Sigmoid colon (tissue), 7 donors: Measurements from ENCODE around the gene TAF6. TPM values are rescaled to one million over a fixed set of nuclear protein-coding genes. Genes with fewer than 3 reads are reported as not detected.

Experiments
- DNase-seq: peaks from one replicate; pipeline ENCODE4 v3.0.0-alpha.2; 2019
- H3K27ac ChIP-seq, 4 donors: fragments of 200-600 bp; sonication (generic); one replicate each; pipeline ENCODE4 v1.5.1; 2016 to 2019; ENCODE audit warnings: mild to moderate bottlenecking in 1 of 4
- H3K27me3 ChIP-seq, 3 donors: fragments of 200-600 bp; sonication (generic); one replicate each; pipeline ENCODE4 v1.5.1; 2019; ENCODE audit warnings: mild to moderate bottlenecking in 1 of 3
- H3K36me3 ChIP-seq, 4 donors: fragments of 200-600 bp; sonication (generic); one replicate each; pipeline ENCODE4 v1.5.1; 2016 to 2019
- H3K4me1 ChIP-seq, 4 donors: fragments of 200-600 bp; sonication (generic); one replicate each; pipeline ENCODE4 v1.5.1; 2017 to 2019
- H3K4me3 ChIP-seq, 4 donors: fragments of 200-600 bp; sonication (generic); one replicate each; pipeline ENCODE4 v1.5.1; 2017 to 2019; ENCODE audit warnings: mild to moderate bottlenecking in 2 of 4, moderate library complexity in 1 of 4
- H3K9me3 ChIP-seq, 4 donors: fragments of 200-600 bp in 3 of 4; sonication (generic) in 3 of 4; one replicate each; pipeline versions ENCODE4 v1.5.1 to v1.6.1; 2013 to 2019
- EP300 ChIP-seq, 4 donors: sonication (generic); formaldehyde crosslinking; IDR thresholded peaks; one replicate each; pipeline ENCODE4 v1.6.1; 2017; ENCODE audit warnings: antibody characterized with exemption in 4 of 4
- POLR2A ChIP-seq, 2 donors: fragments of 450-650 bp; IDR thresholded peaks; one replicate each; pipeline ENCODE4 v1.6.1; 2016; ENCODE audit warnings: antibody characterized with exemption in 2 of 2, mild to moderate bottlenecking in 2 of 2, moderate library complexity in 2 of 2
- POLR2AphosphoS5 ChIP-seq, 4 donors: sonication (generic); formaldehyde crosslinking; IDR thresholded peaks; one replicate each; pipeline ENCODE4 v1.6.1; 2017; ENCODE audit warnings: antibody characterized with exemption in 4 of 4
- WGBS, 2 donors: extraction: QIAGEN DNeasy Blood & Tissue Kit; methylation state at CpG; one replicate each; pipeline ENCODE4 v1.1.7; 2013; 5-methylcytosine and 5-hydroxymethylcytosine counted together
- intact Hi-C: fragments of 100-400 bp; cut with DNase I; formaldehyde crosslinking; loops from one replicate; pipeline ENCODE4 v1.15.1; 2023
- polyA plus RNA-seq, 3 donors: library from polyadenylated mRNA; stranded (reverse); fragments of 200-250 nt; gene quantifications; one replicate each; pipeline ENCODE4 v1.2.3, GENCODE V29; 2013
- total RNA-seq, 4 donors: library from RNA; depleted of rRNA; stranded (reverse); fragments of >200 nt; gene quantifications; one replicate each; pipeline ENCODE4 v1.1.0, GENCODE V29; 2016
- TF ChIP-seq, protein P1 (sequence below), 4 experiments: fragments of 450-650 bp in 3 of 4; fragments of 200-600 bp in 1 of 4; IDR thresholded peaks; one replicate each; pipeline ENCODE4 v1.5.1; 2016 to 2019; ENCODE audit warnings: antibody characterized with exemption in 4 of 4, mild to moderate bottlenecking in 3 of 4, moderate library complexity in 2 of 4
- donor health status: healthy with polysubstance abuse.
- donor health status: Bipolar disorder and iron deficiency.
- donor health status: healthy.

The TAF6 gene
- total and polyA plus RNA-seq, 7 donors, result 18.0 to 87.8 (median 56.6) TPM

DNA sequence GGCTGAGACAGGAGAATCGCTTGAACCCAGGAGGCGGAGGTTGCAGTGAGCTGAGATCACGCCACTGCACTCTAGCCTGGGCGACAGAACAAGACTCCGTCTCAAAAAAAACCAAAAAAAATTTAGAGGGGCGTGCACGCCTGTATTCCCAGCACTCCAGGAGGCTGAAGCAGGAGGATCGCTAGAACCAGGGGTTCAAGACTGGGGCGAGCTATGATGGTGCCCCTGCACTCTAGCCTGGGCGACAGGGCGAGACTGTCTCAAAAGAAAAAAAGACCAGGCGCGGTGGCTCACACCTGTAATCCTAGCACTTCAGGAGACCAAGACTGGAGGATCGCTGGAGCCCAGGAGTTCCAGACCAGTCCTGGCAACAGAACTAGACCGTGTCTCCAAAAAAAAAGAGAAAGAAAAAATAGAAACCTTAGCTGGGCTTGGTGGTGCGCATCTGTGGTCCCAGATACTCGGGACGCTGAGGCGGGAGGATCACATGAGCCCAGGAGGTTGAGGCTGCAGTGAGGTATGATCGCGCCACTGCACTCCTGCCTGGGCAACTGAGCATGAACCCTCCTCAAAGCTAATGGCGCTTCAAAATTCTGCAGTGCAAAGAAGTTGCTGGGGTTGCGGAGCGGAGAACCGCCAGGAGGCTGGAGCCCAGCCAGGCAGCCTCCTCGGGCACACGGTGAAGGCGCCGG lies 7.2 kb upstream of the TAF6 start:
- Histone ChIP-seq H3K36me3 (peaks cover 0 to 12% (median 0%) of the 10 kb centered on the region in 4 donors), H3K4me3 (peak overlapping the region; percentile 64 to 88 (median 80)), H3K4me1 (peaks cover 0 to 33% (median 21%) of the 10 kb centered on the region in 4 donors), H3K27me3 (no peaks in the 10 kb centered on the region), H3K9me3 (no peaks in the 10 kb centered on the region), H3K27ac (peak overlapping the region; percentile 91 to 95 (median 94))
- intact Hi-C loops, result loop anchor here (2.0 to 5.0 kb wide), 4 partner anchors 26 to 209 kb away; partner anchors contain the start of genes AP4M1, COPS6, MCM7 and TRIM4
- WGBS, 2 donors, result 3 to 11% methylated on average over 29 of the region's 29 CpGs
- no peak for TF ChIP-seq EP300 (IDR thresholded peaks at IDR 0.05)
- TF ChIP-seq POLR2A (IDR thresholded peaks at IDR 0.05), result no peak
- TF ChIP-seq, protein P1, sequence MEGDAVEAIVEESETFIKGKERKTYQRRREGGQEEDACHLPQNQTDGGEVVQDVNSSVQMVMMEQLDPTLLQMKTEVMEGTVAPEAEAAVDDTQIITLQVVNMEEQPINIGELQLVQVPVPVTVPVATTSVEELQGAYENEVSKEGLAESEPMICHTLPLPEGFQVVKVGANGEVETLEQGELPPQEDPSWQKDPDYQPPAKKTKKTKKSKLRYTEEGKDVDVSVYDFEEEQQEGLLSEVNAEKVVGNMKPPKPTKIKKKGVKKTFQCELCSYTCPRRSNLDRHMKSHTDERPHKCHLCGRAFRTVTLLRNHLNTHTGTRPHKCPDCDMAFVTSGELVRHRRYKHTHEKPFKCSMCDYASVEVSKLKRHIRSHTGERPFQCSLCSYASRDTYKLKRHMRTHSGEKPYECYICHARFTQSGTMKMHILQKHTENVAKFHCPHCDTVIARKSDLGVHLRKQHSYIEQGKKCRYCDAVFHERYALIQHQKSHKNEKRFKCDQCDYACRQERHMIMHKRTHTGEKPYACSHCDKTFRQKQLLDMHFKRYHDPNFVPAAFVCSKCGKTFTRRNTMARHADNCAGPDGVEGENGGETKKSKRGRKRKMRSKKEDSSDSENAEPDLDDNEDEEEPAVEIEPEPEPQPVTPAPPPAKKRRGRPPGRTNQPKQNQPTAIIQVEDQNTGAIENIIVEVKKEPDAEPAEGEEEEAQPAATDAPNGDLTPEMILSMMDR (IDR thresholded peaks at IDR 0.05), result no peak
- no peak for TF ChIP-seq POLR2AphosphoS5 (IDR thresholded peaks at IDR 0.05)
- no peak for DNase-seq

DNA sequence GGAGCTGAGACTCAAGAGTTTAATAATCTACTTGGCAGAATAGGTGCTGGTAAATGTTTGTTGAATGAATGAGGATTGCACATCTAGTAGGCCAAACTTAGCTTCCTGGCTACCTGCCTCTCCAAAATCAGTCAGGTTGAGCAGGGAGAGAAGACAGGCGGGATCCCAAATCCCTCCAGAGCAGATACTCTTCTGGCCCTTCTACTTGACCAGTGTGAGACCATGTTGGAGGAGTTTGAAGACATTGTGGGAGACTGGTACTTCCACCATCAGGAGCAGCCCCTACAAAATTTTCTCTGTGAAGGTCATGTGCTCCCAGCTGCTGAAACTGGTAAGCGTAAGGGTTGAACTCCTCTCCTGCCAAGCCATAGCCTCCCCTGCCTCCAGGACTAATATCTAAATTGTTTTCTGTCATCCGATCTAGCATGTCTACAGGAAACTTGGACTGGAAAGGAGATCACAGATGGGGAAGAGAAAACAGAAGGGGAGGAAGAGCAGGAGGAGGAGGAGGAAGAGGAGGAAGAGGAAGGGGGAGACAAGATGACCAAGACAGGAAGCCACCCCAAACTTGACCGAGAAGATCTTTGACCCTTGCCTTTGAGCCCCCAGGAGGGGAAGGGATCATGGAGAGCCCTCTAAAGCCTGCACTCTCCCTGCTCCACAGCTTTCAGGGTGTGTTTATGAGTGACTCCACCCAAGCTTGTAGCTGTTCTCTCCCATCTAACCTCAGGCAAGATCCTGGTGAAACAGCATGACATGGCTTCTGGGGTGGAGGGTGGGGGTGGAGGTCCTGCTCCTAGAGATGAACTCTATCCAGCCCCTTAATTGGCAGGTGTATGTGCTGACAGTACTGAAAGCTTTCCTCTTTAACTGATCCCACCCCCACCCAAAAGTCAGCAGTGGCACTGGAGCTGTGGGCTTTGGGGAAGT lies 5.4 kb upstream of the TAF6 start:
- intact Hi-C loops, result loop anchor here (5.0 kb wide), 2 partner anchors 132 to 207 kb away; partner anchors contain the start of gene TRIM4
- H3K27me3 ChIP-seq, result no peaks in the 10 kb centered on the region
- 52 to 72% methylated on average over 4 of the region's 4 CpGs for WGBS, 2 donors
- no peak overlapping the region for H3K4me3 ChIP-seq
- H3K4me1 ChIP-seq, result peaks cover 0 to 39% (median 26%) of the 10 kb centered on the region in 4 donors
- peaks cover 0 to 12% (median 0%) of the 10 kb centered on the region in 4 donors for H3K36me3 ChIP-seq
- no peak for TF ChIP-seq EP300 (IDR thresholded peaks at IDR 0.05)
- no peak for TF ChIP-seq POLR2AphosphoS5 (IDR thresholded peaks at IDR 0.05)
- H3K27ac ChIP-seq, result peak overlapping the region in 1 of 4 donors; percentile 29
- H3K9me3 ChIP-seq, result no peaks in the 10 kb centered on the region
- DNase-seq, result no peak

DNA sequence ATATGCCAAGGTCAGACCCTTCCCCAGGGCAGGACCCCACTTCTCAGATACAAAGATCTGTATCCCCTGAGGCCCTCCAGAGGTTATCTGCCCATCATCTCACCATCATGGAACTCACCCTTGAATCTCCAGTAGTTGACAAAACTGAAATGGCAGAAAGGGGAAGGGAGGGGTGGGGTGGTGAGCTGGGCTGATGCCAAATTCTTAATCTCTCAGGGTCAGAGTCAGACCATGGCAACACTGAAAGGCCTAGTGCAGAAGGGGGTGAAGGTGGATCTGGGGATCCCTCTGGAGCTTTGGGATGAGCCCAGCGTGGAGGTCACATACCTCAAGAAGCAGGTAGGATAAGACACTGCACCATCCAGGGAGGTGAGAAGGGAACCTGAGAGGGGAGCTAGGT lies 3.4 kb upstream of the TAF6 start:
- Histone ChIP-seq H3K4me3 (no peak overlapping the region), H3K4me1 (peaks cover 0 to 38% (median 26%) of the 10 kb centered on the region in 4 donors), H3K36me3 (peaks cover 0 to 12% (median 0%) of the 10 kb centered on the region in 4 donors), H3K27ac (peak overlapping the region in 1 of 4 donors; percentile 8), H3K9me3 (no peaks in the 10 kb centered on the region), H3K27me3 (no peaks in the 10 kb centered on the region)
- DNase-seq, result no peak
- 95 to 100% methylated on average over 1 of the region's 1 CpG for WGBS, 2 donors
- TF ChIP-seq POLR2A (IDR thresholded peaks at IDR 0.05), result no peak
- TF ChIP-seq EP300 (IDR thresholded peaks at IDR 0.05), result no peak
- TF ChIP-seq, protein P1 (IDR thresholded peaks at IDR 0.05), result no peak
- TF ChIP-seq POLR2AphosphoS5 (IDR thresholded peaks at IDR 0.05), result no peak
- intact Hi-C loops, result no loop called here

DNA sequence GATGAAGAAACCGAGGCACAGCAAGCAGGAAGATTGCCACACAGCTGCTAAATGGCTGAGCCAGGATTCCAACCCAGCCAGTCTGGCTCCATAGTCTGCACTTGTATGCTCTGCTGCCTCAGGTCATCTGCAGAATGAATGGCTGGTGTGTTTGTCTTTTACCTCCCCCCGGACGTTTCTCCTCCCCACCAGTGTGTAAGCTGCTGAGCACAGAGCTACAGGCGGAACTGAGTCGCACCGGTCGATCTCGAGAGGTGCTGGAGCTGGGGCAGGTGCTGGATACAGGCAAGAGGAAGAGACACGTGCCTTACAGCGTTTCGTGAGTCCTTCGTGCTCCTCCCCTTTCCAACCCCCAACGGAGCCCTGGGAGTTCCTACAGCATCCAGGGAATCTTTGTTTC lies 2.9 kb upstream of the TAF6 start:
- intact Hi-C loops, result no loop called here
- Histone ChIP-seq H3K9me3 (no peaks in the 10 kb centered on the region), H3K27me3 (no peaks in the 10 kb centered on the region), H3K4me3 (no peak overlapping the region), H3K4me1 (peaks cover 0 to 34% (median 26%) of the 10 kb centered on the region in 4 donors), H3K27ac (peak overlapping the region in 1 of 4 donors; percentile 8), H3K36me3 (peaks cover 0 to 12% (median 0%) of the 10 kb centered on the region in 4 donors)
- TF ChIP-seq POLR2AphosphoS5 (IDR thresholded peaks at IDR 0.05) (no peak), POLR2A (IDR thresholded peaks at IDR 0.05) (no peak)
- TF ChIP-seq, protein P1 (IDR thresholded peaks at IDR 0.05), result no peak
- DNase-seq, result no peak
- 33 to 80% methylated on average over 13 of the region's 13 CpGs for WGBS, 2 donors

DNA sequence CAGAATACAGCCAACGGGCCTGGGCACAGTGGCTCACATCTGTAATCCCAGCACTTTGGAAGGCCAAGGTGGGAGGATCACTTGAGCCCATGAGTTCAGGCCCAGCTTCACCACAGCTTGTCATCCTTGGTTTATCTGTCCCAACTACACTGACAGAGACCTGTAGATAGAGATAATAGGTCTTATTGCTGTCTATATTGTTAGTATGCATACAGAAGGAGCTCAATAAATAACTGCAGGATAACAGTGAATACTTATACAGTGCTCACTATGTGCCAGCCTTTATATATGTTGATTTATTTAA lies 1.5 kb upstream of the TAF6 start:
- no peak for TF ChIP-seq POLR2A (IDR thresholded peaks at IDR 0.05)
- no peak for TF ChIP-seq POLR2AphosphoS5 (IDR thresholded peaks at IDR 0.05)
- no peak for TF ChIP-seq EP300 (IDR thresholded peaks at IDR 0.05)
- Histone ChIP-seq H3K4me1 (peaks cover 0 to 24% (median 19%) of the 10 kb centered on the region in 4 donors), H3K4me3 (peak overlapping the region in 2 of 4 donors; percentile 74 to 81), H3K36me3 (peaks cover 0 to 12% (median 0%) of the 10 kb centered on the region in 4 donors), H3K27ac (peak overlapping the region; percentile 84 to 91 (median 88)), H3K27me3 (no peaks in the 10 kb centered on the region), H3K9me3 (no peaks in the 10 kb centered on the region)
- 38 to 58% methylated on average over 1 of the region's 1 CpG for WGBS, 2 donors
- no peak for DNase-seq
- intact Hi-C loops, result no loop called here
